C4-2B (cell line): ENCODE results near the gene FUT2.

Experiments
- CTCF ChIP-seq: fragments of 450-650 bp; conservative IDR thresholded peaks from 2 replicates; pipeline ENCODE4 v1.5.1; 2017; ENCODE audit warnings: mild to moderate bottlenecking
- ZFX ChIP-seq: fragments of 450-650 bp; IDR thresholded peaks from 2 replicates; pipeline ENCODE4 v1.6.1; 2017

DNA sequence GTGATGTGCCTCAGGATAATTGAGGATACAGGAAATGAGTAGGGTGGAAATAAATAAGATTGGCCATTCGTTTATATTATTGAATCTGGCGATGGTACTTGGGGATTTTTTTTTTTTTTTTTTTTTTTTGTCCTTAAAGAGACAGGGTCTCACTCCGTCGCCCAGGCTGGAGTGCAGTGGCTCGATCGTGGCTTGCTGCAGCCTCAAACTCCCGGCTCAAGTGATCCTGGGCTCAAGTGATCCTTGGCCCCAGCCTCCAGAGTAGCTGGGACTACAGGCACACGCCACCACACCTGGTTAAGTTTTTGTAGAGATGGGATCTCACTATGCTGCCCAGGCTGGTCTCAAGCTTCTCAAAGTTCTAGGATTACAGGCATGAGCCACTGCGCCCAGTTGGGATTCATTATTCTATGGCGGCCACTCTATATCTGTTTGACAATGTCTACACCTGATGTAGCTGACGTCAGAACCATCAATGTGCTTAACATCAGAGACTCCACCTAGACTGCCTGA lies 26.5 kb downstream of the FUT2 start:
- TF ChIP-seq CTCF: no peak
- no peak for TF ChIP-seq ZFX
